PFSK-1 (cell line): Measurements from ENCODE around the gene POC1A.

Source experiments
- POLR2AphosphoS5 ChIP-seq: IDR thresholded peaks from 2 replicates; pipeline ENCODE4 v1.6.1; 2012; ENCODE audit warnings: low read depth, mild to moderate bottlenecking, control low read depth, low read length, moderate library complexity
- REST ChIP-seq, 2 experiments: IDR thresholded peaks; 2 replicates each; pipeline versions ENCODE4 v1.6.1 to v1.8.0; 2011 to 2012; ENCODE audit warnings: low read depth in 2 of 2, low read length in 2 of 2, control low read depth in 1 of 2, inconsistent platforms in 1 of 2, mild to moderate bottlenecking in 1 of 2, moderate library complexity in 1 of 2; ENCODE audit not compliant: insufficient read depth in 1 of 2
- SIN3A ChIP-seq: IDR thresholded peaks from 2 replicates; pipeline ENCODE4 v1.6.1; 2012; ENCODE audit warnings: mild to moderate bottlenecking, low read length, moderate library complexity, borderline replicate concordance; ENCODE audit not compliant: insufficient read depth
- TAF1 ChIP-seq: IDR thresholded peaks from 2 replicates; pipeline ENCODE4 v1.6.1; 2012; ENCODE audit warnings: low read length, control low read depth, borderline replicate concordance; ENCODE audit not compliant: insufficient read depth

GRCh38 chr3:52034212-52034611 lies 120.0 kb downstream of the POC1A start:
- TF ChIP-seq POLR2AphosphoS5: no peak
- no peak for TF ChIP-seq SIN3A
- no peak for TF ChIP-seq TAF1
- TF ChIP-seq REST (IDR thresholded peaks at IDR 0.05; ENCODE audit: insufficient read depth in 1 of 2, low read depth in 2 of 2, low read length in 2 of 2): no peak
